AG09309 (cell line): ENCODE measurements around the gene AQR.

Experiments used
- DNase-seq: peaks from one replicate; pipeline ENCODE4 v3.0.0-alpha.2; 2010; ENCODE audit warnings: low read depth
- H3K4me3 ChIP-seq: 2 replicates; pipeline ENCODE4 v1.5.1; 2011; ENCODE audit warnings: mild to moderate bottlenecking, low read depth, low read length, moderate library complexity; ENCODE audit not compliant: control insufficient read depth
- TF ChIP-seq, protein P1 (sequence below): IDR thresholded peaks from 2 replicates; pipeline ENCODE4 v1.5.1; 2011; ENCODE audit warnings: mild to moderate bottlenecking, low read depth, low read length, inconsistent platforms; ENCODE audit not compliant: insufficient read depth, control insufficient read depth; ENCODE audit errors: missing control alignments

AQR gene

GRCh38 chr15:34886134-34886533 is 83.4 kb downstream of the AQR start:
- no peak overlapping the region for H3K4me3 ChIP-seq
- no peak for DNase-seq
- TF ChIP-seq, protein P1, sequence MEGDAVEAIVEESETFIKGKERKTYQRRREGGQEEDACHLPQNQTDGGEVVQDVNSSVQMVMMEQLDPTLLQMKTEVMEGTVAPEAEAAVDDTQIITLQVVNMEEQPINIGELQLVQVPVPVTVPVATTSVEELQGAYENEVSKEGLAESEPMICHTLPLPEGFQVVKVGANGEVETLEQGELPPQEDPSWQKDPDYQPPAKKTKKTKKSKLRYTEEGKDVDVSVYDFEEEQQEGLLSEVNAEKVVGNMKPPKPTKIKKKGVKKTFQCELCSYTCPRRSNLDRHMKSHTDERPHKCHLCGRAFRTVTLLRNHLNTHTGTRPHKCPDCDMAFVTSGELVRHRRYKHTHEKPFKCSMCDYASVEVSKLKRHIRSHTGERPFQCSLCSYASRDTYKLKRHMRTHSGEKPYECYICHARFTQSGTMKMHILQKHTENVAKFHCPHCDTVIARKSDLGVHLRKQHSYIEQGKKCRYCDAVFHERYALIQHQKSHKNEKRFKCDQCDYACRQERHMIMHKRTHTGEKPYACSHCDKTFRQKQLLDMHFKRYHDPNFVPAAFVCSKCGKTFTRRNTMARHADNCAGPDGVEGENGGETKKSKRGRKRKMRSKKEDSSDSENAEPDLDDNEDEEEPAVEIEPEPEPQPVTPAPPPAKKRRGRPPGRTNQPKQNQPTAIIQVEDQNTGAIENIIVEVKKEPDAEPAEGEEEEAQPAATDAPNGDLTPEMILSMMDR: no peak

GRCh38 chr15:34883633-34884032 is 85.9 kb downstream of the AQR start:
- TF ChIP-seq, protein P1: no peak
- no peak overlapping the region for H3K4me3 ChIP-seq
- DNase-seq: no peak

- no peak for DNase-seq
- H3K4me3 ChIP-seq: no peak overlapping the region
- TF ChIP-seq, protein P1: no peak
Measured at GRCh38 chr15:34883042-34883441, 86.5 kb downstream of the AQR start.

- DNase-seq: no peak
- no peak overlapping the region for H3K4me3 ChIP-seq
- TF ChIP-seq, protein P1: no peak
Measured at GRCh38 chr15:34879107-34879506, 90.4 kb downstream of the AQR start.

DNA sequence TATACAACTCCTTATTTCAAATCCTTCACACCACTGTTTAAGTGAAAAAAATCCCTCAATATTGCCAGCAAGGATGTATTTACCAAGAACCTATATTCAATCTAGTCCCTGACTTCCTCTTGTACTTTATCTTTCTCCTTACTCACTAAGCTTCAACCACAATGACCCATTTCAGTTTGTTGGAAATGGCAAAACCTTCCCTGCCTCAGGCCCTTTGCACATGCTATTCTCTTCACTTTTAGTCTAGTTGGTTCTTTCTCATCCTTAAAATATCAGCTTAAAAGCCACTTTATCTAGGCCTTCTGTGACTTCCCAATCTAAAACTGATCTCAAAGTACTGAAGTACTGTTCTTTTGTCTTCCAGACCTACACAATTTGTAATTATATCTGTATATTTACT is 92.9 kb downstream of the AQR start:
- TF ChIP-seq, protein P1: no peak

DNA sequence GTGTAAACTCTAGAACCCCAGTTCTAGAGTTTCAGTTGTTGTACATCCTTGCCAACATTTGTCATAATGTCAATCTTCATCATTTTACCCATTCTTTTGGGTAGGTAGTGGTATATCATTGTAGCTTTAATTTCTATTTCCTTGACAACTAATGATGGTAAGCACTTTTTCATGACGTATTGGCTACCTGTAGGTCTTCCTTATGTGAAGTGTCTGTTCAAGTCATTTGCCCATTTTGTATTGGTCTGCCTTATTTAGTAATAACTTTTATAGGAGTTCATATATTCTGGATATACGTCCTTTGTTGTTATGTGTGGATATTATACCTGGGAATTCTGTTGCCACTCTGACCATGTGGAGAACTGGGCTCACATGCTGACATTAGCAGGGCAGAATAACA is 100.4 kb downstream of the AQR start:
- DNase-seq: no peak
- H3K4me3 ChIP-seq: no peak overlapping the region
- TF ChIP-seq, protein P1: no peak

More for the DNA sequence above, 92.9 kb downstream of the AQR start:
- DNase-seq: no peak
- no peak overlapping the region for H3K4me3 ChIP-seq

DNA sequence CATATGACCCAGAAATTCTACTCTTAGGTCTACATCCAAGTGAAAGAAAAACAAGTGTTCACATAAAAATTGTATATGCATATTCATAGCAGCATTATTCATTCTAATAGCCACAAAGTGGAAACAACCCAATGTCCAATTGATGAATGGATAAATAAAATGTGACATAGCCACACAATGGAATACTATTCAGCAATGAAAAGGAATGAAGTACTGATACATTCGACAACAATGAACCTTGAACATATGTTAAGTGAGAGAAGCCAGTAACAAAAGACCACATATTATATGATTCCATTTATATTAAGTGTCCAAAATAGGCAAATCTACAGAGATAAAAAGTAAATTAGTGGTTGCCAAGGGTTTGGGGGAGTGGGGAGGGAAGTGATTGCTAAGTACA is 104.0 kb downstream of the AQR start:
- TF ChIP-seq, protein P1: no peak
- no peak overlapping the region for H3K4me3 ChIP-seq
- DNase-seq: no peak
